BE2C (cell line): ENCODE data around the gene AGRP.
"Not testable (repeated sequence)": the region's sequence is repeated elsewhere in the genome, so short reads cannot be mapped to it uniquely, and the experiment has no call there.

ENCODE experiments used
- DNase-seq: peaks from one replicate; pipeline ENCODE4 v3.0.0-alpha.2; 2020
- H3K27me3 ChIP-seq: fragments of 250-450 bp; sonication (Bioruptor Pico); 2 replicates; pipeline ENCODE4 v1.5.1; 2020; ENCODE audit warnings: mild to moderate bottlenecking
- H3K36me3 ChIP-seq: fragments of 250-450 bp; sonication (Bioruptor Pico); 2 replicates; pipeline ENCODE4 v1.5.1; 2020; ENCODE audit warnings: mild to moderate bottlenecking
- H3K4me1 ChIP-seq: fragments of 250-450 bp; sonication (Bioruptor Pico); 2 replicates; pipeline ENCODE4 v1.5.1; 2020
- H3K4me3 ChIP-seq: 2 replicates; pipeline ENCODE4 v1.5.1; 2011; ENCODE audit warnings: low read depth, low read length
- H3K9me3 ChIP-seq: fragments of 250-450 bp; sonication (Bioruptor Pico); 2 replicates; pipeline ENCODE4 v1.5.1; 2020
- CTCF ChIP-seq: IDR thresholded peaks from 2 replicates; pipeline ENCODE4 v1.5.1; 2012; ENCODE audit warnings: mild to moderate bottlenecking, low read depth, low read length

AGRP gene

GRCh38 chr16:67489401-67490083 lies 6.2 kb upstream of the AGRP start:
- TF ChIP-seq CTCF, result no peak
- Histone ChIP-seq H3K9me3 (no peaks in the 10 kb centered on the region), H3K27me3 (no peaks in the 10 kb centered on the region), H3K36me3 (no peaks in the 10 kb centered on the region), H3K4me3 (no peak overlapping the region), H3K4me1 (peaks cover 6% of the 10 kb centered on the region)
- DNase-seq, result no peak

- DNase-seq, H3K4me1 ChIP-seq, H3K9me3 ChIP-seq, H3K36me3 ChIP-seq, H3K4me3 ChIP-seq, H3K27me3 ChIP-seq: not testable (repeated sequence)
These were observed 4.2 kb upstream of the AGRP start for GRCh38 chr16:67487561-67487960.

GRCh38 chr16:67486805-67487204 lies 3.5 kb upstream of the AGRP start:
- TF ChIP-seq CTCF, result no peak
- DNase-seq, result no peak
- Histone ChIP-seq H3K4me3 (no peak overlapping the region), H3K27me3 (no peaks in the 10 kb centered on the region), H3K36me3 (no peaks in the 10 kb centered on the region), H3K4me1 (peaks cover 6% of the 10 kb centered on the region), H3K9me3 (no peaks in the 10 kb centered on the region)

GRCh38 chr16:67483731-67484525 lies 581 bp upstream of the AGRP start:
- Histone ChIP-seq H3K9me3 (no peaks in the 10 kb centered on the region), H3K36me3 (no peaks in the 10 kb centered on the region), H3K4me1 (no peaks in the 10 kb centered on the region), H3K27me3 (no peaks in the 10 kb centered on the region), H3K4me3 (no peak overlapping the region)
- no peak for TF ChIP-seq CTCF
- no peak for DNase-seq

GRCh38 chr16:67482233-67482924 lies 968 bp downstream of the AGRP start:
- H3K27me3 ChIP-seq, result no peaks in the 10 kb centered on the region
- DNase-seq, result no peak
- H3K9me3 ChIP-seq, result no peaks in the 10 kb centered on the region
- H3K36me3 ChIP-seq, result no peaks in the 10 kb centered on the region
- no peak for TF ChIP-seq CTCF
- peak overlapping the region; percentile 99 for H3K4me3 ChIP-seq
- H3K4me1 ChIP-seq, result no peaks in the 10 kb centered on the region

GRCh38 chr16:67481561-67482232 lies 1.6 kb downstream of the AGRP start:
- no peaks in the 10 kb centered on the region for H3K27me3 ChIP-seq
- no peaks in the 10 kb centered on the region for H3K9me3 ChIP-seq
- H3K36me3 ChIP-seq, result no peaks in the 10 kb centered on the region
- H3K4me1 ChIP-seq, result no peaks in the 10 kb centered on the region
- TF ChIP-seq CTCF, result no peak
- DNase-seq, result peak; percentile 39
- H3K4me3 ChIP-seq, result peak overlapping the region; percentile 99
